Measurements from ENCODE around the gene CCNC. TPM values are rescaled to one million over a fixed set of nuclear protein-coding genes. Genes with fewer than 3 reads are reported as not detected.

CCNC gene
- polyA plus RNA-seq, 1 donor from 2014 or later: 111 TPM

DNA sequence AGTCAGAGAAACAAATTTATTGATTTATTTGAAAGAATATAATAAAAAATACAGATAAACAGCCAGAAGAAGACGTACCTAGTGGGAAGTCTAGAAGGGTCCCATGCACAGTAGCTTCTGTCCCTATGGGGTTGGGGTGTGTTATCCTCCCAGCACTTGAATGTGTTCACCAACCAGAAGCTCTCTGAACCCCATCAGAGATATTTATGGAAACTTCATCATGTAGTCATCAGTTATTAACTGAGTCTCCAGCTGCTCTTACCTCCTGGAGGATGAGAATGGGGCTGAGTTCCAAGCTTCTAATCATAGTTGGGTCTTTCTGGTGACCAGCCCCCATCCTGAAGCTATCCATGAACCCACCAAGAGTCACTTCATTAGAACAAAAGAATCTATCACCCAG is 37.8 kb downstream of the CCNC start:
- no peaks in the 10 kb centered on the region for H3K9me3 ChIP-seq (ENCODE audit: low read length)
- no peak overlapping the region for H3K27ac ChIP-seq (ENCODE audit: low read length)
- TF ChIP-seq TAF1 (IDR thresholded peaks at IDR 0.05; ENCODE audit: low read depth): no peak
- TF ChIP-seq RAD21 (conservative IDR thresholded peaks at IDR 0.05): no peak
- TF ChIP-seq SMC3 (conservative IDR thresholded peaks at IDR 0.05; ENCODE audit: poor library complexity): no peak
- no peak for TF ChIP-seq EP300 (conservative IDR thresholded peaks at IDR 0.05; ENCODE audit: poor library complexity, severe bottlenecking)
- TF ChIP-seq, protein P1, sequence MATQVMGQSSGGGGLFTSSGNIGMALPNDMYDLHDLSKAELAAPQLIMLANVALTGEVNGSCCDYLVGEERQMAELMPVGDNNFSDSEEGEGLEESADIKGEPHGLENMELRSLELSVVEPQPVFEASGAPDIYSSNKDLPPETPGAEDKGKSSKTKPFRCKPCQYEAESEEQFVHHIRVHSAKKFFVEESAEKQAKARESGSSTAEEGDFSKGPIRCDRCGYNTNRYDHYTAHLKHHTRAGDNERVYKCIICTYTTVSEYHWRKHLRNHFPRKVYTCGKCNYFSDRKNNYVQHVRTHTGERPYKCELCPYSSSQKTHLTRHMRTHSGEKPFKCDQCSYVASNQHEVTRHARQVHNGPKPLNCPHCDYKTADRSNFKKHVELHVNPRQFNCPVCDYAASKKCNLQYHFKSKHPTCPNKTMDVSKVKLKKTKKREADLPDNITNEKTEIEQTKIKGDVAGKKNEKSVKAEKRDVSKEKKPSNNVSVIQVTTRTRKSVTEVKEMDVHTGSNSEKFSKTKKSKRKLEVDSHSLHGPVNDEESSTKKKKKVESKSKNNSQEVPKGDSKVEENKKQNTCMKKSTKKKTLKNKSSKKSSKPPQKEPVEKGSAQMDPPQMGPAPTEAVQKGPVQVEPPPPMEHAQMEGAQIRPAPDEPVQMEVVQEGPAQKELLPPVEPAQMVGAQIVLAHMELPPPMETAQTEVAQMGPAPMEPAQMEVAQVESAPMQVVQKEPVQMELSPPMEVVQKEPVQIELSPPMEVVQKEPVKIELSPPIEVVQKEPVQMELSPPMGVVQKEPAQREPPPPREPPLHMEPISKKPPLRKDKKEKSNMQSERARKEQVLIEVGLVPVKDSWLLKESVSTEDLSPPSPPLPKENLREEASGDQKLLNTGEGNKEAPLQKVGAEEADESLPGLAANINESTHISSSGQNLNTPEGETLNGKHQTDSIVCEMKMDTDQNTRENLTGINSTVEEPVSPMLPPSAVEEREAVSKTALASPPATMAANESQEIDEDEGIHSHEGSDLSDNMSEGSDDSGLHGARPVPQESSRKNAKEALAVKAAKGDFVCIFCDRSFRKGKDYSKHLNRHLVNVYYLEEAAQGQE (IDR thresholded peaks at IDR 0.05; ENCODE audit: borderline replicate concordance): no peak
- TF ChIP-seq EZH2 (IDR thresholded peaks at IDR 0.05; ENCODE audit: borderline replicate concordance, insufficient read depth, low read length, poor library complexity, severe bottlenecking): no peak
- TF ChIP-seq POLR2AphosphoS5 (IDR thresholded peaks at IDR 0.05): no peak
- TF ChIP-seq, protein P2, sequence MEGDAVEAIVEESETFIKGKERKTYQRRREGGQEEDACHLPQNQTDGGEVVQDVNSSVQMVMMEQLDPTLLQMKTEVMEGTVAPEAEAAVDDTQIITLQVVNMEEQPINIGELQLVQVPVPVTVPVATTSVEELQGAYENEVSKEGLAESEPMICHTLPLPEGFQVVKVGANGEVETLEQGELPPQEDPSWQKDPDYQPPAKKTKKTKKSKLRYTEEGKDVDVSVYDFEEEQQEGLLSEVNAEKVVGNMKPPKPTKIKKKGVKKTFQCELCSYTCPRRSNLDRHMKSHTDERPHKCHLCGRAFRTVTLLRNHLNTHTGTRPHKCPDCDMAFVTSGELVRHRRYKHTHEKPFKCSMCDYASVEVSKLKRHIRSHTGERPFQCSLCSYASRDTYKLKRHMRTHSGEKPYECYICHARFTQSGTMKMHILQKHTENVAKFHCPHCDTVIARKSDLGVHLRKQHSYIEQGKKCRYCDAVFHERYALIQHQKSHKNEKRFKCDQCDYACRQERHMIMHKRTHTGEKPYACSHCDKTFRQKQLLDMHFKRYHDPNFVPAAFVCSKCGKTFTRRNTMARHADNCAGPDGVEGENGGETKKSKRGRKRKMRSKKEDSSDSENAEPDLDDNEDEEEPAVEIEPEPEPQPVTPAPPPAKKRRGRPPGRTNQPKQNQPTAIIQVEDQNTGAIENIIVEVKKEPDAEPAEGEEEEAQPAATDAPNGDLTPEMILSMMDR (IDR thresholded peaks at IDR 0.05; ENCODE audit: poor library complexity, severe bottlenecking): no peak
- no peak for TF ChIP-seq MXI1 (conservative IDR thresholded peaks at IDR 0.05; ENCODE audit: poor library complexity, severe bottlenecking)
- no peaks in the 10 kb centered on the region for H3F3A ChIP-seq (ENCODE audit: insufficient read depth, low read length, poor library complexity, severe bottlenecking)
- H3K4me3 ChIP-seq (ENCODE audit: low read length): no peak overlapping the region
- H3K36me3 ChIP-seq (ENCODE audit: insufficient read depth, low read length): no peaks in the 10 kb centered on the region
- H4K20me1 ChIP-seq (ENCODE audit: insufficient read depth): no peaks in the 10 kb centered on the region
- H3K79me2 ChIP-seq (replicated peaks; ENCODE audit: insufficient read depth, low read length): no peaks in the 10 kb centered on the region
- H2AFZ ChIP-seq (ENCODE audit: low read depth, low read length): no peak overlapping the region
- H3K27me3 ChIP-seq (ENCODE audit: insufficient read depth, low read depth, low read length): no peaks in the 10 kb centered on the region
- no peak overlapping the region for H3K9ac ChIP-seq (ENCODE audit: low read length)
- H3K9me2 ChIP-seq (ENCODE audit: insufficient read depth, low read length): no peaks in the 10 kb centered on the region
- no peak overlapping the region for H3K4me2 ChIP-seq (ENCODE audit: low read length)

- H3K4me2 ChIP-seq (ENCODE audit: low read length): no peak overlapping the region
- H3K27me3 ChIP-seq (ENCODE audit: insufficient read depth, low read depth, low read length): no peaks in the 10 kb centered on the region
- no peaks in the 10 kb centered on the region for H3K36me3 ChIP-seq (ENCODE audit: insufficient read depth, low read length)
These were observed 45.9 kb downstream of the CCNC start for GRCh38 chr6:99522531-99522930.

More at GRCh38 chr6:99522531-99522930, 45.9 kb downstream of the CCNC start:
- Histone ChIP-seq H3K9ac (ENCODE audit: low read length) (no peak overlapping the region), H3K79me2 (replicated peaks; ENCODE audit: insufficient read depth, low read length) (no peaks in the 10 kb centered on the region), H3F3A (ENCODE audit: insufficient read depth, low read length, poor library complexity, severe bottlenecking) (peaks cover 6% of the 10 kb centered on the region), H2AFZ (ENCODE audit: low read depth, low read length) (no peak overlapping the region), H3K9me2 (ENCODE audit: insufficient read depth, low read length) (no peaks in the 10 kb centered on the region), H3K9me3 (ENCODE audit: low read length) (no peaks in the 10 kb centered on the region), H3K4me3 (ENCODE audit: low read length) (no peak overlapping the region), H4K20me1 (ENCODE audit: insufficient read depth) (no peaks in the 10 kb centered on the region), H3K27ac (ENCODE audit: low read length) (no peak overlapping the region)
- TF ChIP-seq SMC3 (conservative IDR thresholded peaks at IDR 0.05; ENCODE audit: poor library complexity): no peak
- no peak for TF ChIP-seq MXI1 (conservative IDR thresholded peaks at IDR 0.05; ENCODE audit: poor library complexity, severe bottlenecking)
- TF ChIP-seq, protein P1 (IDR thresholded peaks at IDR 0.05; ENCODE audit: borderline replicate concordance): no peak
- TF ChIP-seq, protein P2 (IDR thresholded peaks at IDR 0.05; ENCODE audit: poor library complexity, severe bottlenecking): no peak
- TF ChIP-seq EZH2 (IDR thresholded peaks at IDR 0.05; ENCODE audit: borderline replicate concordance, insufficient read depth, low read length, poor library complexity, severe bottlenecking): no peak
- no peak for TF ChIP-seq TAF1 (IDR thresholded peaks at IDR 0.05; ENCODE audit: low read depth)
- TF ChIP-seq POLR2AphosphoS5 (IDR thresholded peaks at IDR 0.05): no peak
- no peak for TF ChIP-seq RAD21 (conservative IDR thresholded peaks at IDR 0.05)
- no peak for TF ChIP-seq EP300 (conservative IDR thresholded peaks at IDR 0.05; ENCODE audit: poor library complexity, severe bottlenecking)

Data from neural cell (in vitro differentiated cells).